Mononuclear cell (primary cell): ENCODE measurements around the gene EEF2. TPM values are rescaled to one million over a fixed set of nuclear protein-coding genes. Genes with fewer than 3 reads are reported as not detected.

Source experiments
- H3K27me3 ChIP-seq: 2 replicates; pipeline ENCODE4 v1.6.0; 2011; ENCODE audit warnings: low read length, control low read depth; ENCODE audit not compliant: insufficient read depth
- H3K4me1 ChIP-seq: 2 replicates; pipeline ENCODE4 v1.5.1; 2011; ENCODE audit warnings: mild to moderate bottlenecking, low read length, control low read depth; ENCODE audit not compliant: insufficient read depth
- H3K4me3 ChIP-seq: 2 replicates; pipeline ENCODE4 v1.5.1; 2011; ENCODE audit warnings: mild to moderate bottlenecking, low read length, moderate library complexity
- H3K9me3 ChIP-seq: 2 replicates; pipeline ENCODE4 v1.5.1; 2011; ENCODE audit warnings: low read depth, mild to moderate bottlenecking, control low read depth, low read length
- total RNA-seq: library from RNA; depleted of rRNA; stranded (reverse); fragments of >200 nt; gene quantifications from one replicate; pipeline ENCODE4 v1.2.3, GENCODE V29; 2012

The EEF2 gene
- total RNA-seq, 1 donor, result 1,886 TPM

GRCh38 chr19:3982701-3983541, 2.3 kb downstream of the EEF2 start:
- H3K27me3 ChIP-seq, result no peaks in the 10 kb centered on the region
- H3K4me1 ChIP-seq, result peaks cover 41% of the 10 kb centered on the region
- H3K9me3 ChIP-seq, result no peaks in the 10 kb centered on the region
- no peak overlapping the region for H3K4me3 ChIP-seq

- no peaks in the 10 kb centered on the region for H3K9me3 ChIP-seq
- H3K4me1 ChIP-seq, result peaks cover 32% of the 10 kb centered on the region
- no peaks in the 10 kb centered on the region for H3K27me3 ChIP-seq
- no peak overlapping the region for H3K4me3 ChIP-seq
Observed at GRCh38 chr19:3981736-3982681, 3.3 kb downstream of the EEF2 start.

- no peaks in the 10 kb centered on the region for H3K9me3 ChIP-seq
- H3K4me3 ChIP-seq, result no peak overlapping the region
- H3K4me1 ChIP-seq, result peaks cover 25% of the 10 kb centered on the region
- no peaks in the 10 kb centered on the region for H3K27me3 ChIP-seq
Observed at GRCh38 chr19:3981373-3981735, 3.9 kb downstream of the EEF2 start.

- Histone ChIP-seq H3K9me3 (no peaks in the 10 kb centered on the region), H3K27me3 (no peaks in the 10 kb centered on the region), H3K4me3 (no peak overlapping the region), H3K4me1 (peaks cover 18% of the 10 kb centered on the region)
Observed at GRCh38 chr19:3980353-3981251, 4.7 kb downstream of the EEF2 start.

GRCh38 chr19:3979674-3980352, 5.5 kb downstream of the EEF2 start:
- Histone ChIP-seq H3K9me3 (no peaks in the 10 kb centered on the region), H3K4me1 (peaks cover 15% of the 10 kb centered on the region), H3K4me3 (no peak overlapping the region), H3K27me3 (no peaks in the 10 kb centered on the region)

- Histone ChIP-seq H3K4me3 (no peak overlapping the region), H3K4me1 (peaks cover 12% of the 10 kb centered on the region), H3K9me3 (no peaks in the 10 kb centered on the region), H3K27me3 (no peaks in the 10 kb centered on the region)
Observed at GRCh38 chr19:3979289-3979673, 6.0 kb downstream of the EEF2 start.

- Histone ChIP-seq H3K4me3 (no peak overlapping the region), H3K27me3 (no peaks in the 10 kb centered on the region), H3K9me3 (no peaks in the 10 kb centered on the region), H3K4me1 (peaks cover under 1% of the 10 kb centered on the region)
Observed at GRCh38 chr19:3978145-3978544, 7.1 kb downstream of the EEF2 start.

GRCh38 chr19:3977242-3978143, 7.8 kb downstream of the EEF2 start:
- no peaks in the 10 kb centered on the region for H3K9me3 ChIP-seq
- no peaks in the 10 kb centered on the region for H3K27me3 ChIP-seq
- no peak overlapping the region for H3K4me3 ChIP-seq
- H3K4me1 ChIP-seq, result no peaks in the 10 kb centered on the region

- Histone ChIP-seq H3K4me3 (no peak overlapping the region), H3K27me3 (no peaks in the 10 kb centered on the region), H3K9me3 (no peaks in the 10 kb centered on the region), H3K4me1 (peaks cover under 1% of the 10 kb centered on the region)
Observed at GRCh38 chr19:3976495-3977241, 8.6 kb downstream of the EEF2 start.

GRCh38 chr19:3975637-3976087, 9.6 kb downstream of the EEF2 start:
- Histone ChIP-seq H3K9me3 (no peaks in the 10 kb centered on the region), H3K27me3 (no peaks in the 10 kb centered on the region), H3K4me3 (no peak overlapping the region), H3K4me1 (peaks cover 7% of the 10 kb centered on the region)

GRCh38 chr19:3975144-3975543, 10.1 kb downstream of the EEF2 start:
- Histone ChIP-seq H3K27me3 (no peaks in the 10 kb centered on the region), H3K9me3 (no peaks in the 10 kb centered on the region), H3K4me3 (no peak overlapping the region), H3K4me1 (peaks cover 10% of the 10 kb centered on the region)

GRCh38 chr19:3970808-3971598, 14.3 kb downstream of the EEF2 start, which contains the start of gene DAPK3:
Gene DAPK3, minus strand, starts transcription at chr19:3971099. Its CDS starts 1,364 bp downstream, at chr19:3969735.
- Histone ChIP-seq H3K9me3 (no peaks in the 10 kb centered on the region), H3K4me3 (peak within 1 kb of the TSS; percentile 73), H3K27me3 (no peaks in the 10 kb centered on the region)

More at GRCh38 chr19:3970808-3971598, 14.3 kb downstream of the EEF2 start, which contains the start of gene DAPK3:
- peaks cover 22% of the 10 kb centered on the region for H3K4me1 ChIP-seq
